GM12892 (cell line): ENCODE measurements around the gene MB.

Source experiments
- DNase-seq: peaks from one replicate; pipeline ENCODE4 v3.0.0; 2011; ENCODE audit not compliant: insufficient read length
- FAIRE-seq: peaks from 2 replicates; lab custom pipeline; 2011; peaks lifted over from hg19 to GRCh38; lab: Jason Lieb, UNC
- POLR2A ChIP-seq: IDR thresholded peaks from 2 replicates; pipeline ENCODE4 v1.6.1; 2011; ENCODE audit warnings: low read depth, low read length, control low read depth
- POLR2AphosphoS5 ChIP-seq: IDR thresholded peaks from 2 replicates; pipeline ENCODE4 v1.6.1; 2011; ENCODE audit warnings: low read depth, low read length, control low read depth
- TAF1 ChIP-seq: IDR thresholded peaks from 2 replicates; pipeline ENCODE4 v1.6.1; 2011; ENCODE audit warnings: low read depth, mild to moderate bottlenecking, control low read depth, low read length, borderline replicate concordance

The MB gene

GRCh38 chr22:35649636-35650250, 32.6 kb upstream of the MB start:
- FAIRE-seq (peak; percentile 74), DNase-seq (no peak)
- TF ChIP-seq POLR2AphosphoS5 = no peak
- TF ChIP-seq TAF1 = no peak
- no peak for TF ChIP-seq POLR2A

GRCh38 chr22:35649026-35649553, 32.0 kb upstream of the MB start:
- TF ChIP-seq POLR2AphosphoS5 (no peak), TAF1 (no peak), POLR2A (no peak)
- DNase-seq = no peak
- FAIRE-seq = no peak

- DNase-seq (no peak), FAIRE-seq (peak; percentile 92)
- peak; percentile 65; the same call in 1 of the 2 replicates for TF ChIP-seq POLR2A
- peak; percentile 22; the same call in 1 of the 2 replicates for TF ChIP-seq POLR2AphosphoS5
- TF ChIP-seq TAF1 = peak; percentile 21; the same call in 1 of the 2 replicates
Observed at GRCh38 chr22:35648066-35649025, 31.2 kb upstream of the MB start, which contains the start of gene APOL6. Gene APOL6 (plus strand): TSS chr22:35648446. CDS start chr22:35656426, 7,980 bp downstream.

GRCh38 chr22:35645646-35646045, 28.5 kb upstream of the MB start:
- TF ChIP-seq TAF1 = no peak
- TF ChIP-seq POLR2AphosphoS5 = no peak
- TF ChIP-seq POLR2A = no peak
- FAIRE-seq = no peak
- no peak for DNase-seq

GRCh38 chr22:35643991-35644390, 26.9 kb upstream of the MB start:
- DNase-seq (no peak), FAIRE-seq (peak; percentile 42)
- TF ChIP-seq TAF1 = no peak
- TF ChIP-seq POLR2A = no peak
- no peak for TF ChIP-seq POLR2AphosphoS5

- no peak for DNase-seq
- TF ChIP-seq POLR2AphosphoS5 (no peak), POLR2A (no peak), TAF1 (no peak)
- FAIRE-seq = no peak
Observed at GRCh38 chr22:35642305-35642741, 25.2 kb upstream of the MB start.

- no peak for DNase-seq
- TF ChIP-seq POLR2AphosphoS5 (no peak), TAF1 (no peak), POLR2A (no peak)
- FAIRE-seq = no peak
Observed at GRCh38 chr22:35641494-35642120, 24.5 kb upstream of the MB start.

- no peak for TF ChIP-seq POLR2AphosphoS5
- TF ChIP-seq TAF1 = no peak
- TF ChIP-seq POLR2A = no peak
- DNase-seq (no peak), FAIRE-seq (no peak)
Observed at GRCh38 chr22:35638410-35638809, 21.3 kb upstream of the MB start.

- no peak for DNase-seq
- TF ChIP-seq POLR2AphosphoS5 (no peak), TAF1 (no peak), POLR2A (no peak)
- no peak for FAIRE-seq
Observed at GRCh38 chr22:35638001-35638400, 20.9 kb upstream of the MB start.

GRCh38 chr22:35637254-35637653, 20.1 kb upstream of the MB start:
- no peak for TF ChIP-seq TAF1
- TF ChIP-seq POLR2AphosphoS5 = no peak
- TF ChIP-seq POLR2A = no peak
- DNase-seq (no peak), FAIRE-seq (no peak)

- FAIRE-seq (peak; percentile 66), DNase-seq (no peak)
- no peak for TF ChIP-seq POLR2A
- no peak for TF ChIP-seq TAF1
- no peak for TF ChIP-seq POLR2AphosphoS5
Observed at GRCh38 chr22:35634943-35635540, 17.9 kb upstream of the MB start.

GRCh38 chr22:35634015-35634414, 16.9 kb upstream of the MB start:
- TF ChIP-seq TAF1 (no peak), POLR2AphosphoS5 (no peak), POLR2A (no peak)
- no peak for FAIRE-seq
- DNase-seq = no peak
